ENCODE measurements around the gene IL18RAP. TPM values are rescaled to one million over a fixed set of nuclear protein-coding genes. Genes with fewer than 3 reads are reported as not detected.

The IL18RAP gene
- total and polyA plus RNA-seq, 7 donors, result 0.04 to 0.45 (median 0.12) TPM

DNA sequence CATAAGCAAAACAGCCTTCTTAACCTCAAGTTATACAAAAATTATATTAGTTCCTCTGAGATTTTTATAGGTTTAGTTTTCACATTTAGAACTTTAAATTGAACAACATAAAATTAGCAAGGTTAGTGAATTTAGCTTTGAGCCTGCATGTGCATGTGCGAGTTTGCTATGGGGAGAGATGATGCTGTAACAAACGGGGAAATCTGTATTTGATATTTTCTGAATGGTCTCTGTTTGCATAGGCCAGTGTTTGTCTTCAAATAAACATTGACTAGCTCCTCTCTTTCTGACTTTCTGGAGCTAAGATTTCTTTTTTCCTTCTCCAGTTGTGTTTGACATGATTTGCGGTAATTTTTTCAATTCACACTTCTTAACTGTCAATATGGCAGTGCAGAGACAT is 30.9 kb upstream of the IL18RAP start:
- no peak overlapping the region for H3K27ac ChIP-seq
- DNase-seq, result no peak
- H3K9me3 ChIP-seq, result no peaks in the 10 kb centered on the region
- no peaks in the 10 kb centered on the region for H3K27me3 ChIP-seq (ENCODE audit: insufficient read depth in 3 of 3, low read length in 2 of 3)
- H3K36me3 ChIP-seq (ENCODE audit: insufficient read depth in 1 of 2, low read depth in 1 of 2), result no peaks in the 10 kb centered on the region
- intact Hi-C loops (cut with DNase I), result no loop called here
- 73 to 83% (median 77%) methylated on average over 3 of the region's 3 CpGs for WGBS, 3 donors
- TF ChIP-seq, protein P1, sequence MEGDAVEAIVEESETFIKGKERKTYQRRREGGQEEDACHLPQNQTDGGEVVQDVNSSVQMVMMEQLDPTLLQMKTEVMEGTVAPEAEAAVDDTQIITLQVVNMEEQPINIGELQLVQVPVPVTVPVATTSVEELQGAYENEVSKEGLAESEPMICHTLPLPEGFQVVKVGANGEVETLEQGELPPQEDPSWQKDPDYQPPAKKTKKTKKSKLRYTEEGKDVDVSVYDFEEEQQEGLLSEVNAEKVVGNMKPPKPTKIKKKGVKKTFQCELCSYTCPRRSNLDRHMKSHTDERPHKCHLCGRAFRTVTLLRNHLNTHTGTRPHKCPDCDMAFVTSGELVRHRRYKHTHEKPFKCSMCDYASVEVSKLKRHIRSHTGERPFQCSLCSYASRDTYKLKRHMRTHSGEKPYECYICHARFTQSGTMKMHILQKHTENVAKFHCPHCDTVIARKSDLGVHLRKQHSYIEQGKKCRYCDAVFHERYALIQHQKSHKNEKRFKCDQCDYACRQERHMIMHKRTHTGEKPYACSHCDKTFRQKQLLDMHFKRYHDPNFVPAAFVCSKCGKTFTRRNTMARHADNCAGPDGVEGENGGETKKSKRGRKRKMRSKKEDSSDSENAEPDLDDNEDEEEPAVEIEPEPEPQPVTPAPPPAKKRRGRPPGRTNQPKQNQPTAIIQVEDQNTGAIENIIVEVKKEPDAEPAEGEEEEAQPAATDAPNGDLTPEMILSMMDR (IDR thresholded peaks at IDR 0.05), result no peak
- H3K4me3 ChIP-seq, result no peak overlapping the region
- no peak for ATAC-seq
- no peaks in the 10 kb centered on the region for H3K4me1 ChIP-seq

DNA sequence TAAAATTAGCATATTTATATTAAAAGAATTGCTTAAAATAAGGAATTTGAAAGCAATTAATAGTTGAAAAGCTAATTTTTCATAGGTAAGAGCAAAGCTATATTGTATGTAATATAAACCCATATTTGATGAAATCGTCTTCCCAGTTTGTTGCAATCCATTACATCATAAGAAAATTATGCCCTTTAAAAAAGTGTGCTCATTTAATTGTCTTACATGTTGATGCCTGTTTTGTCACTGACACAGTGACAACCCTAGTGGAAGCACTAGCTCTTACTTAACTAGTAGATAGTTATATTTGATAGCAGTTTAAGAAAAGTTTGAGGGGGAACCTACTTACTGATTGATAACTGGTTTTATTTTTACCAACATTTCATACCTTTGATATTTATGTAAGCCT is 30.0 kb upstream of the IL18RAP start:
- no peak overlapping the region for H3K27ac ChIP-seq
- ATAC-seq, result no peak
- WGBS, 3 donors, result 23 to 29% (median 29%) methylated on average over 1 of the region's 1 CpG
- H3K9me3 ChIP-seq, result no peaks in the 10 kb centered on the region
- intact Hi-C loops (cut with DNase I), result no loop called here
- no peaks in the 10 kb centered on the region for H3K36me3 ChIP-seq (ENCODE audit: insufficient read depth in 1 of 2, low read depth in 1 of 2)
- no peak for DNase-seq
- no peaks in the 10 kb centered on the region for H3K27me3 ChIP-seq (ENCODE audit: insufficient read depth in 3 of 3, low read length in 2 of 3)
- TF ChIP-seq, protein P1 (IDR thresholded peaks at IDR 0.05), result no peak
- H3K4me1 ChIP-seq, result no peaks in the 10 kb centered on the region
- no peak overlapping the region for H3K4me3 ChIP-seq

GRCh38 chr2:102396012-102396411 is 26.9 kb upstream of the IL18RAP start:
- H3K4me1 ChIP-seq, result no peaks in the 10 kb centered on the region
- no peak overlapping the region for H3K27ac ChIP-seq
- no peak overlapping the region for H3K4me3 ChIP-seq
- DNase-seq (no peak), ATAC-seq (no peak)
- no peaks in the 10 kb centered on the region for H3K36me3 ChIP-seq (ENCODE audit: insufficient read depth in 1 of 2, low read depth in 1 of 2)
- intact Hi-C loops (cut with DNase I), result no loop called here
- 59 to 84% (median 83%) methylated on average over 2 of the region's 2 CpGs for WGBS, 3 donors
- TF ChIP-seq, protein P1 (IDR thresholded peaks at IDR 0.05), result no peak
- no peaks in the 10 kb centered on the region for H3K27me3 ChIP-seq (ENCODE audit: insufficient read depth in 3 of 3, low read length in 2 of 3)
- H3K9me3 ChIP-seq, result no peaks in the 10 kb centered on the region

DNA sequence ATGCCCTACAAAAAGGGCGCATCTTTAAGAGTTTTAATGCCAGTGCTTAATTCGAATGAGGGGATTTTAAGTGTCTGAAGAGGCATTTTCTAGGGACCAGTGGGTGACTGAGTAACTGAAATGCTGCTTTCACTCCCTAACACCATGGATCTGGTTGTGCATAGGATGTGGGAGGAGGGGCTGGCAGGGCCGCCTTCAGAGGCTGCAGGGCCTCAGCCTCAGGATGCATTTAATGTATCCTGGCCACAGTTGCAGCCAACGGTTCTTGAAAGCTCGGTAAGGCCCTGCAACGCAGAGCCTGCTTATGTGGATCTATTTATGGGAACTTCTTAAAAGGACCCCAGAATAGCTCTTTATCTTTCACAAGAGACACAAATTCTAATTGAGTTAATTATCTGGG is 25.8 kb upstream of the IL18RAP start:
- WGBS, 3 donors, result 64 to 76% (median 74%) methylated on average over 6 of the region's 6 CpGs
- Histone ChIP-seq H3K27ac (no peak overlapping the region), H3K9me3 (no peaks in the 10 kb centered on the region), H3K4me3 (no peak overlapping the region), H3K4me1 (no peaks in the 10 kb centered on the region), H3K36me3 (ENCODE audit: insufficient read depth in 1 of 2, low read depth in 1 of 2) (no peaks in the 10 kb centered on the region), H3K27me3 (ENCODE audit: insufficient read depth in 3 of 3, low read length in 2 of 3) (no peaks in the 10 kb centered on the region)
- DNase-seq (no peak), ATAC-seq (no peak)
- TF ChIP-seq, protein P1 (IDR thresholded peaks at IDR 0.05), result no peak
- intact Hi-C loops (cut with DNase I), result no loop called here

DNA sequence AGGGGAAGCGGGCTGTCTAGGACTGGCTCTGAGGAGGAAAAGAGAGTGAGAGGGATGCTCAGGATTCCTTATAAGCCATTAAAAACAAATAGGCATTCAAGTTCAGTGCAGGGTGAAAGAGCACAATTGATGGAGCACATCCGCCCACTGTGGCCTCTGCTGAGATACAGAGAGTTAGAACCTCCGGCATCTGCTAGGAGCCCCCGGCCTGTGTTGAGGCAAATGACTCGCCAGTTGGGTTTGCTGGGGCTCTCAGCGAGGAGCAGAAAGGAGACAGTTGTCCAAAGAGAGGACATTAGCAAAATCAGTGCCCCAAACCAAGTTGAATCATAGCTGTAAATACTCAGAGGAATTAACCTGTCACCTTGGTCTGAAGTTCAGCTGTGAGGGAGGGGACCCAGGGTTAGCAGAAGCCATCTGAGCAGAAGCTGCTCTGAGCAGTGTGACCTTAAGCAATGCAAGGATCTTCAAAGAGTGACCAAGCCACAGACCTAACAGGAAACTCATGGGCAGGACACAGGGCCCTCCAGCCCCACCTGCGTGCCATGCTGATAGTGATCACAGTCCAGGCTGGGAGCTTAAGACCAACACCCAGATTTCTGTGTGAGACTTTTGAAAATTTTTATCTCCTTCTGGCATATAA is 23.3 kb upstream of the IL18RAP start:
- 81 to 88% (median 81%) methylated on average over 7 of the region's 7 CpGs for WGBS, 3 donors
- intact Hi-C loops (cut with DNase I), result no loop called here

More for the DNA sequence above, 23.3 kb upstream of the IL18RAP start:
- H3K27ac ChIP-seq, result no peak overlapping the region
- DNase-seq (no peak), ATAC-seq (no peak)
- H3K27me3 ChIP-seq (ENCODE audit: insufficient read depth in 3 of 3, low read length in 2 of 3), result no peaks in the 10 kb centered on the region
- TF ChIP-seq, protein P1 (IDR thresholded peaks at IDR 0.05), result no peak
- no peak overlapping the region for H3K4me3 ChIP-seq
- no peaks in the 10 kb centered on the region for H3K9me3 ChIP-seq
- no peaks in the 10 kb centered on the region for H3K36me3 ChIP-seq (ENCODE audit: insufficient read depth in 1 of 2, low read depth in 1 of 2)
- no peaks in the 10 kb centered on the region for H3K4me1 ChIP-seq

Data from psoas muscle (tissue), 8 donors.